HuH-7.5 (cell line): ENCODE measurements around the gene ARL6IP4.
A peak's percentile ranks its signal among the peaks of the same experiment; 100 is the strongest.

Experiments used
- DNase-seq: peaks from one replicate; pipeline ENCODE4 v3.0.0; 2011; ENCODE audit warnings: low spot score

ARL6IP4 gene

DNA sequence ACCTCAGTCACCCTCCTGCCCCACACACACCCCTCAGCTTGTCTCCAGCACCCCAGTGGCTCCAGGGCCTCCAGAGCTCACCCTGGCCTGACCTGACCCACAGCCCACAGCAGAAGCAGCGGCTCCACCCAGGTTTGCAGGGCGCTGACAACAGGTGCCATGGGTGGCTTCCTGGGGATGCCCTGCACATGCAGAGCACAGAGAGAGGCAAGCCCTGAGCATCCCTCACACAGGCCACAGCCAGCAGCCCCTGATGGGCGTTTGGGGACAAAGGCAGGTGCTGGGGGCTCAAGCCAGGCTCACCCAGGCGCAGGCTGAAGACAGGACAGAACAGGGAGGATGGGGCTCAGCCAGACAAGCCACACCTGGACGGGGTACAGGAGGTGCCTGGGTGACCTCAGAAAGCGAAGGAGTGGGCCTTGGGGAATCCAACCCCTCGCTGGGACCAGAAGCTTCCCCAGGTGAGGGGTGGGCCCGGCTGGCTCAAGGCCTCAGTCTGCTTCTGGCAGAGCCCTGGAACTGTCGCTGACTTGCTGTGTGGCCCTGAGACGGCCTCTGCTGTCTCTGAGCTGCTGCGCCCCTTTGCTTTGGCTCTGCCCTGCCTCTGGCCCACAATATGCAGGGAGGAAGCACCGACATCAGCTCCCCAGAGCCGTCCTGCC lies 10.6 kb downstream of the ARL6IP4 start:
- no peak for DNase-seq

GRCh38 chr12:122991623-122992275 lies 11.3 kb downstream of the ARL6IP4 start:
- DNase-seq: no peak

DNA sequence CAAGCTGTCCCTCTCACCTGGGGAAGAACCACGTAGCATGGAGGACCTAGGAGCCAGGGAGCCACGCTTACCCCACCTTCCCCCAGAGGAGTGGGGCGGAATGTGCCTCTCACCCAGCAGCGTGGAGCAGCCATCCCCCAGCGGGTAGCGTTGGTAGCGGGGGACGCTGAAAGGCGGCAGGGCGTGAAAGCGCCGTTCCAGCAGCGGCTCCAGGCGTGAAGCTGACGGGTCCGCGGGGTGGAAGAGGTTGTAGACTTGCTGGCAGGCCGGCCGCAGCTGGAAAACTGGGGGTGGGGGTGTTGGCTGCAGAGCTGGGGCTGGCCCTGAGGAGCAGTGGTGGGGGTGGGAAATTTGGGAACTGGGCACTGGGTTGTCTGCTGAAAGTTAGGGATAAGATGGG lies 11.9 kb downstream of the ARL6IP4 start:
- DNase-seq: no peak

GRCh38 chr12:122994140-122994675 lies 13.7 kb downstream of the ARL6IP4 start:
- no peak for DNase-seq

GRCh38 chr12:122994781-122995502 lies 14.5 kb downstream of the ARL6IP4 start:
- no peak for DNase-seq

- DNase-seq: peak; percentile 76
These were observed 15.2 kb downstream of the ARL6IP4 start for GRCh38 chr12:122995503-122996187.

- no peak for DNase-seq
These were observed 15.7 kb downstream of the ARL6IP4 start for GRCh38 chr12:122996188-122996601.

DNA sequence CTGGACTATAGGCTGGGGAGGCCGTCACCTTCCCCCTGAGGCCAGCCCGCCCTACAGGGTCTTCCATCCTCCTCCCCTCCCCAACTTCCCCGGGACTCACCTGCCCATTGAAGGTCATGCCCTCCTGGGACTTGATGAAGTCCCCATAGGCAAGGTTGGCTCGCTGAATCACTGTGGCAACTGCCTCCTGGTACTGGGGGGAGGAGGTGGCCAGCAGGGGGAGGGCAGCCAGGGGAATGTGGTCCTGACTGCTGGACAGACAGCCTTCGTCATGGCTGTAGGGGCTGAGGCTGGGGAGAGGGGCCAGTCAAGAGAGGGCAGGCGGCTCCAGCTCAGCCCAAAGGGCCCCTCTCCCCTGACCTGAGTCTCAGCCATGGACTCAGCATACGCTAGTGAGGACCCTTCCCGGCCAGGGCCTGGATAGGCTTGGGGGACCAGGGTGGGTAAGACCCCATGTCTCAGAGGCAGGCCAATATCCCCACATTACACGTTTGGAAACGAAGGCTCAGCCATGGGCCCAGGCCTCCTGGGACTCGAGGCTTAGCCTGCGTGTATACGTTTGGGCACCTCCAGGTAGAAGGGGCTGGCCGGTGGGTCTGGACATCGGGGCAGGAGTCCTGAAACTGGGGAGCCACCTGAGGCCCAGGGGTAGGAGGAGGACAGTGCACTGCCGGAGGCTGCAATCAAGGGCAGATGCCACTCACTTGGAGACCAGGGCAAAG lies 16.3 kb downstream of the ARL6IP4 start:
- DNase-seq: no peak

- no peak for DNase-seq
These were observed 17.1 kb downstream of the ARL6IP4 start for GRCh38 chr12:122997343-122998250.

GRCh38 chr12:122998316-122998715 lies 17.8 kb downstream of the ARL6IP4 start:
- DNase-seq: no peak

- DNase-seq: no peak
These were observed 18.9 kb downstream of the ARL6IP4 start for GRCh38 chr12:122999196-122999946.

DNA sequence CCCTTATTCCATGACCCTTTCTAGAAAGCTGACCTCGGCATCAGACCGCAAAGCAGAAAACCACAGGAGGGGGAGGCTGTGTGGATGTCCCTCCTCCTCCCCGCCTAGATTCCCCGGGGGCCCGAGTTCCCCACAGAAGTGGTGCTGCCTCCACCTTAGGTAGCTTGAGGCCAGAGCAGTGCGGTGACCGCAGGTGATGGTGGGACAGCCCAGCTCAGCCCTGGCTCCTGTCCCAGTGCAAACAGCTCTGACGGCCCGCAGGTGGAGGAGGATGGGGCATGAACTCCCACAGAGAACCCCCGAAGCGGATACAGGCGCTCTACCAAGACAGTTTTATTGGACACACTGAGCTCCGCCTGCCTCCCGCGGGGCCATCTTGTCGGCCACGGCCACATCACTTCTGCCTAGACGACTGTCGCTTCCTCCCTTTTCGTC lies 19.5 kb downstream of the ARL6IP4 start:
- no peak for DNase-seq

DNA sequence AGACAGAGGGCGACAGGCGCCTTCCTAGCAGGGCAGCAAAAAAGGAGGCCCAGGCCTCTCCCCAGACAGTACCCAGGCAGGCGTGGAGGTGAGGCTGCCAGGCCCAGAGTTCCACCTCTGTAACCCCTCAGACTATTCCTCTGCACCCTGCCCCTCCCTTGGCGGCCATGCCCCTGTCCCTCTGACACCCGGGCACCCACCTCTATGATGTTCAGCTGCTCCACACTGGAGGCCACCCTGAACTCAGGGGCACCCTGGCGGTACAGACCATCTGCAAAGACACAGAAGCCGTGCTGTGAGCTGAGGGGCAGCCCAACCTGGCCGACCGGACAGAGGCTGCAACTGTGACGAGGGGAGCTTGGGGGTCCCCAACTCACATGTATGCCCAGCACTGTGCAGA lies 20.1 kb downstream of the ARL6IP4 start:
- no peak for DNase-seq

DNA sequence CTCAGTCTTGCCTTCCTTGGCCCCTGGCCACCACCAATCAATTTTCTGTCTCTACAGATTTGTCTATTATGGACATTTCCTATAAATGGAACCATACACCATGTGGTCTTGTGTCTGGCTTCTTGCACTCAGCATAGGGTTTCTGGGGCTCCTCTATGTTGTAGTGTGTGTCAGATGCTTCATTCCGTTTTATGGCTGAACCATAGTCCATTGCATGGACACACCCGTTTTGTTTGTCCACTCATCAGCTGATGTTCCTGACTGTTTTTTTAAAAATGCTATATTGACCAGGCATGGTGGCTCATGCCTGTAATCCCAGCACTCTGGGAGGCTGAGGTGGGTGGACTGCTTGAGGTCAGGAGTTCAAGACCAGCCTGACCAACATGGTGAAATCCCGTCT lies 21.0 kb downstream of the ARL6IP4 start:
- DNase-seq: no peak

DNA sequence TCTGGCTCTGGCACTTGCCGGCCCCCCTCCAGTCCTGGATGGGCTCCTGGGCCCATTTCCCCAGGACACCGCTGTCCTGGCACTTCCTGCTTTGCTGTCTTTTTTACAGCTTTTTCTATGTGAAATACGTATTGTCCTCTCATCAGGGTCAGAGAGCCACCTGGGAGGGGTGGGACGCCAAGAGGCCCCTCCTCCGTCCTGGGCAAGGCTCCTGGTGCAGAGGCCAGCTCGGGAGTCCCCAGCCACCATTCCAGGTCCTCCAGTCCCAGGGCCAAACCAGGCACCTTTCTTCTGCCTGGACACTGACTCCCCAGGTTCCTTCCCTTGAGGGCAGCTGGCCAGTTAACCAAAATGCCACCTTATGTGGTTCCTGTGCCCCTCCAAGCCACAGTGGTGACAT lies 22.8 kb downstream of the ARL6IP4 start:
- DNase-seq: no peak

DNA sequence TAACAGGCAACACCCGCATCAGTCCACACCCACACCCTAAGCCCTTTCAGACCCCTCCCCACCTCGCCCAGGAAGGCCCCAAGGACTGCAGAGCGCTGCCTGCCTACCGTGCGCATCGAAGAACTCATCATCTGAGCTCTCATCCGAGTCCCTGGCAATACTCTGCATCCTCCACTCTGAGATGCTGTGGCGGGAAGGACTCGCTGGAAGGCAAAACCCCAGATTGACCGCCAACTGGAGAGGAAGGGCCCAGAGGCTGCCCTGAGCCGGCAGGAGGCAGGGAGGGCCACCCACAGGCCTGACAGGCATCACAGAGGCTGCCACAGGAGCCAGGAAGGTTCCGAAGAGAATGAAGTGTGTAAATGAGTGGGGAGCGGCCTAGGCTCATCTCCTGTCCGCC lies 23.8 kb downstream of the ARL6IP4 start:
- DNase-seq: no peak

GRCh38 chr12:123005081-123005626 lies 24.7 kb downstream of the ARL6IP4 start:
- no peak for DNase-seq

DNA sequence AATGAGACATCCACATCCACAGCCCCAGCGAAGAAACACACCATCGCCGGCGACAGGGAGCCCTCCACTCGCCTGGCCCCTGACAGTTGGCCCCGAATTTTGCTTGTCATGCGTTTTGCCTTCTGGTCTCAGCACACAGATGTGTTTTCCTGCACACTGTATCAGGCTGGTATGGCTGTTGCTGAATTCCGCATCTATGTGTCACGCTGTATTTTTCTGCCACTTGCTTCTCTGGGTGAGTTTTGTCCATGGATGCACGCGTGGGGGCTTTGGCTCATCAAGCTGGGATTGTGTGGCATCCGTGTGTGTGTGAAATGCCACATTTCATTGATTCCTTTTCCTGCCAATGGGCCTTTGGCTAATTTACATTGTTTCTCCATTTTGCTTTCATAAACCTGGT lies 26.5 kb downstream of the ARL6IP4 start:
- DNase-seq: no peak

- no peak for DNase-seq
These were observed 29.6 kb downstream of the ARL6IP4 start for GRCh38 chr12:123010110-123010509.

DNA sequence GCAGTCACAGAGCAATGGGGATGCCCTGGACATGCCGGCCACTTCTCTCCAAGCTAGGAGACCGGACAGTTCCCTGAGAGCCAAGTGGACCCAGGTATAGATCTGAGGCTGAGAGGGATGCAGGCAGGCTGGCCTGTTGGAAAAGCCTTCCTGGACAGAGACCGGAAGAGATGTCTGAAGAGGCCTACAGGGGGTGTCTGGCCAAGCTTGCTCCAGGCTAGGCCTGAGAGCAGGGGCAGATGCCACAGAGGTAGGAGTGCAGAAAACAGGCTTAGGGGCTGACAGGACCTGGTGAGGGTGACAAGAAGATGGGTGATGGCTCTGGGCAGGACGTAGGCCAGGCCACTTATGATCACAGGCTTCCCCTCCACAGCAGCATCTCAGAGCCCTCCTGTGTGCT lies 30.2 kb downstream of the ARL6IP4 start:
- no peak for DNase-seq
